Sigmoid colon (tissue), 7 donors: ENCODE measurements around the gene THBD. TPM values are rescaled to one million over a fixed set of nuclear protein-coding genes. Genes with fewer than 3 reads are reported as not detected.

Experiments
- DNase-seq: peaks from one replicate; pipeline ENCODE4 v3.0.0-alpha.2; 2019
- H3K27ac ChIP-seq, 4 donors: fragments of 200-600 bp; sonication (generic); one replicate each; pipeline ENCODE4 v1.5.1; 2016 to 2019; ENCODE audit warnings: mild to moderate bottlenecking in 1 of 4
- H3K27me3 ChIP-seq, 3 donors: fragments of 200-600 bp; sonication (generic); one replicate each; pipeline ENCODE4 v1.5.1; 2019; ENCODE audit warnings: mild to moderate bottlenecking in 1 of 3
- H3K36me3 ChIP-seq, 4 donors: fragments of 200-600 bp; sonication (generic); one replicate each; pipeline ENCODE4 v1.5.1; 2016 to 2019
- H3K4me1 ChIP-seq, 4 donors: fragments of 200-600 bp; sonication (generic); one replicate each; pipeline ENCODE4 v1.5.1; 2017 to 2019
- H3K4me3 ChIP-seq, 4 donors: fragments of 200-600 bp; sonication (generic); one replicate each; pipeline ENCODE4 v1.5.1; 2017 to 2019; ENCODE audit warnings: mild to moderate bottlenecking in 2 of 4, moderate library complexity in 1 of 4
- H3K9me3 ChIP-seq, 4 donors: fragments of 200-600 bp in 3 of 4; sonication (generic) in 3 of 4; one replicate each; pipeline versions ENCODE4 v1.5.1 to v1.6.1; 2013 to 2019
- CTCF ChIP-seq, 4 experiments: fragments of 450-650 bp in 3 of 4; fragments of 200-600 bp in 1 of 4; IDR thresholded peaks; one replicate each; pipeline ENCODE4 v1.5.1; 2016 to 2019; ENCODE audit warnings: antibody characterized with exemption in 4 of 4, mild to moderate bottlenecking in 3 of 4, moderate library complexity in 2 of 4
- EP300 ChIP-seq, 4 donors: sonication (generic); formaldehyde crosslinking; IDR thresholded peaks; one replicate each; pipeline ENCODE4 v1.6.1; 2017; ENCODE audit warnings: antibody characterized with exemption in 4 of 4
- POLR2A ChIP-seq, 2 donors: fragments of 450-650 bp; IDR thresholded peaks; one replicate each; pipeline ENCODE4 v1.6.1; 2016; ENCODE audit warnings: antibody characterized with exemption in 2 of 2, mild to moderate bottlenecking in 2 of 2, moderate library complexity in 2 of 2
- POLR2AphosphoS5 ChIP-seq, 4 donors: sonication (generic); formaldehyde crosslinking; IDR thresholded peaks; one replicate each; pipeline ENCODE4 v1.6.1; 2017; ENCODE audit warnings: antibody characterized with exemption in 4 of 4
- WGBS, 2 donors: extraction: QIAGEN DNeasy Blood & Tissue Kit; methylation state at CpG; one replicate each; pipeline ENCODE4 v1.1.7; 2013; 5-methylcytosine and 5-hydroxymethylcytosine counted together
- intact Hi-C: fragments of 100-400 bp; cut with DNase I; formaldehyde crosslinking; loops from one replicate; pipeline ENCODE4 v1.15.1; 2023
- polyA plus RNA-seq, 3 donors: library from polyadenylated mRNA; stranded (reverse); fragments of 200-250 nt; gene quantifications; one replicate each; pipeline ENCODE4 v1.2.3, GENCODE V29; 2013
- total RNA-seq, 4 donors: library from RNA; depleted of rRNA; stranded (reverse); fragments of >200 nt; gene quantifications; one replicate each; pipeline ENCODE4 v1.1.0, GENCODE V29; 2016
- donor health status: healthy with polysubstance abuse.
- donor health status: Bipolar disorder and iron deficiency.
- donor health status: healthy.

The THBD gene
- total and polyA plus RNA-seq, 7 donors = 1.8 to 26.6 (median 8.6) TPM

GRCh38 chr20:23039136-23039875 is 10.2 kb downstream of the THBD start:
- H3K27me3 ChIP-seq = peaks cover 8 to 51% (median 24%) of the 10 kb centered on the region in 3 donors
- H3K4me3 ChIP-seq = no peak overlapping the region
- intact Hi-C loops = no loop called here
- DNase-seq = no peak
- peaks cover 0 to 8% (median 1%) of the 10 kb centered on the region in 4 donors for H3K4me1 ChIP-seq
- H3K36me3 ChIP-seq = no peaks in the 10 kb centered on the region
- H3K27ac ChIP-seq = no peak overlapping the region
- H3K9me3 ChIP-seq = no peaks in the 10 kb centered on the region
- TF ChIP-seq CTCF (IDR thresholded peaks at IDR 0.05) (no peak), POLR2AphosphoS5 (IDR thresholded peaks at IDR 0.05) (no peak), EP300 (IDR thresholded peaks at IDR 0.05) (no peak)
- WGBS, 2 donors = 82 to 86% methylated on average over 5 of the region's 5 CpGs

GRCh38 chr20:23037017-23037481 is 12.4 kb downstream of the THBD start:
- Histone ChIP-seq H3K4me3 (no peak overlapping the region), H3K9me3 (no peaks in the 10 kb centered on the region), H3K27ac (no peak overlapping the region), H3K36me3 (no peaks in the 10 kb centered on the region), H3K27me3 (peaks cover 8 to 61% (median 24%) of the 10 kb centered on the region in 3 donors), H3K4me1 (peaks cover 0 to 8% (median 1%) of the 10 kb centered on the region in 4 donors)
- WGBS, 2 donors = 12 to 25% methylated on average over 3 of the region's 3 CpGs
- intact Hi-C loops = no loop called here
- no peak for DNase-seq
- TF ChIP-seq CTCF (IDR thresholded peaks at IDR 0.05) (no peak), EP300 (IDR thresholded peaks at IDR 0.05) (no peak), POLR2AphosphoS5 (IDR thresholded peaks at IDR 0.05) (no peak), POLR2A (IDR thresholded peaks at IDR 0.05) (no peak)

GRCh38 chr20:23036371-23036770 is 13.1 kb downstream of the THBD start:
- peaks cover 8 to 55% (median 24%) of the 10 kb centered on the region in 3 donors for H3K27me3 ChIP-seq
- WGBS, 2 donors = 95 to 96% methylated on average over 11 of the region's 11 CpGs
- intact Hi-C loops = no loop called here
- H3K36me3 ChIP-seq = no peaks in the 10 kb centered on the region
- TF ChIP-seq POLR2AphosphoS5 (IDR thresholded peaks at IDR 0.05) (no peak), POLR2A (IDR thresholded peaks at IDR 0.05) (no peak), EP300 (IDR thresholded peaks at IDR 0.05) (no peak), CTCF (IDR thresholded peaks at IDR 0.05) (no peak)
- no peak overlapping the region for H3K27ac ChIP-seq
- H3K9me3 ChIP-seq = no peaks in the 10 kb centered on the region
- DNase-seq = no peak
- H3K4me3 ChIP-seq = no peak overlapping the region
- peaks cover 0 to 8% (median 1%) of the 10 kb centered on the region in 4 donors for H3K4me1 ChIP-seq

- Histone ChIP-seq H3K4me3 (no peak overlapping the region), H3K27me3 (peaks cover 8 to 55% (median 20%) of the 10 kb centered on the region in 3 donors), H3K9me3 (no peaks in the 10 kb centered on the region), H3K27ac (no peak overlapping the region), H3K4me1 (peaks cover 0 to 8% (median 1%) of the 10 kb centered on the region in 4 donors), H3K36me3 (no peaks in the 10 kb centered on the region)
- intact Hi-C loops = no loop called here
- TF ChIP-seq CTCF (IDR thresholded peaks at IDR 0.05) (no peak), POLR2A (IDR thresholded peaks at IDR 0.05) (no peak)
- no peak for DNase-seq
- WGBS, 2 donors = 92 to 96% methylated on average over 41 of the region's 41 CpGs
Observed at GRCh38 chr20:23035731-23036130, 13.7 kb downstream of the THBD start.
